ENCODE results near the gene ATXN2.

ATXN2 gene

GRCh38 chr12:111448846-111449790 lies 150.0 kb downstream of the ATXN2 start:
- DNase-seq: no peak

GRCh38 chr12:111448266-111448830 lies 150.8 kb downstream of the ATXN2 start:
- no peak for DNase-seq

DNA sequence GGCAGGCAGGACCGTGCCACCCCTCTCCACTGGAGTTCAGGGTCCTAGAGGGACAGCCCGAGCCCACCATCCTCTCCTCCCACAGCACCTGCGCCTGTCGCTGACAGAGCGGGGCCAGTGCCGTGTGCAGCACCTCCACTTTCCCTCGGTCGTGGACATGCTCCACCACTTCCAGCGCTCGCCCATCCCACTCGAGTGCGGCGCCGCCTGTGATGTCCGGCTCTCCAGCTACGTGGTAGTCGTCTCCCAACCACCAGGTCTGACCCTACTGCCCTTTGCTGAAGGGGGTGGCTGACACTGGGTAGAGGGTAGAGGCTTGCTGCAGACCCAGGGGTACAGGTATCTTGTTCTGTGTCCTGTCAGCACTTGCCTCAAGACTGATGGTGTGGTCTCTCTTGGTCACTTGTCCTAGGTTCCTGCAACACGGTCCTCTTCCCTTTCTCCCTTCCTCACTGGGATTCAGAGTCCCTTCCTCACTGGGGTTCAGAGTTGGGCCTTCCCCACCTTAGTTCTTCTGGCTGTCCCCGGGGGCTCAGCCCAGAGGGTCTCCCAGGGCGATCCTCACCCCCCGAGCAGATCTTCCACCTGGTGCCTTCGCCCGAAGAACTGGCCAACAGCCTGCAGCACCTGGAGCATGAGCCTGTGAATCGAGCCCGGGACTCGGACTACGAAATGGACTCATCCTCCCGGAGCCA lies 151.4 kb downstream of the ATXN2 start:
- no peak for DNase-seq

- no peak for DNase-seq
These were observed 152.2 kb downstream of the ATXN2 start for GRCh38 chr12:111446631-111447570.

- no peak for DNase-seq
These were observed 153.2 kb downstream of the ATXN2 start for GRCh38 chr12:111445726-111446581.

- peak; percentile 64 to 94 (median 73) for DNase-seq
These were observed 154.0 kb downstream of the ATXN2 start for GRCh38 chr12:111444925-111445725.

GRCh38 chr12:111444314-111444924 lies 154.7 kb downstream of the ATXN2 start:
- DNase-seq: peak in 1 of 5 donors; percentile 64

DNA sequence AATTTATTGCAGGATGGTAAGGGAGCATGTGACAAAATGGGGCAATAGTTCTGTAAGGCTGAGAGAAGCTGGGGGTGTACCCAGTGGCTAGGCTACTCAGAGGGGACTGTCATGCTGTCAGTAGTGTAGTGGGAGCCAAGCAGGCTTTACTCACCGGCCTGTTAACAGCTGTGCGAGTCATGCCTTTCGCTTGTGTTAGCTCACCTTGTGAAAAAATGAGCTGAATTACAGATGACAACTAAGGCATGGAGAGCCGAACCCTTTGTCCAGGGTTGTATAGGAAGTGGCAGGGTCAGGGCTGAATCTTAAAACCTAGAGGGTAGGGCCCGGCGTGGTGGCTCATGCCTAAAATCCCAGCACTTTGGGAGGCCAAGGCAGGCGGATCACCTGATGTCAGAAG lies 155.5 kb downstream of the ATXN2 start:
- DNase-seq: no peak

- DNase-seq: no peak
These were observed 156.0 kb downstream of the ATXN2 start for GRCh38 chr12:111443086-111443485.

- DNase-seq: no peak
These were observed 156.6 kb downstream of the ATXN2 start for GRCh38 chr12:111442301-111443045.

DNA sequence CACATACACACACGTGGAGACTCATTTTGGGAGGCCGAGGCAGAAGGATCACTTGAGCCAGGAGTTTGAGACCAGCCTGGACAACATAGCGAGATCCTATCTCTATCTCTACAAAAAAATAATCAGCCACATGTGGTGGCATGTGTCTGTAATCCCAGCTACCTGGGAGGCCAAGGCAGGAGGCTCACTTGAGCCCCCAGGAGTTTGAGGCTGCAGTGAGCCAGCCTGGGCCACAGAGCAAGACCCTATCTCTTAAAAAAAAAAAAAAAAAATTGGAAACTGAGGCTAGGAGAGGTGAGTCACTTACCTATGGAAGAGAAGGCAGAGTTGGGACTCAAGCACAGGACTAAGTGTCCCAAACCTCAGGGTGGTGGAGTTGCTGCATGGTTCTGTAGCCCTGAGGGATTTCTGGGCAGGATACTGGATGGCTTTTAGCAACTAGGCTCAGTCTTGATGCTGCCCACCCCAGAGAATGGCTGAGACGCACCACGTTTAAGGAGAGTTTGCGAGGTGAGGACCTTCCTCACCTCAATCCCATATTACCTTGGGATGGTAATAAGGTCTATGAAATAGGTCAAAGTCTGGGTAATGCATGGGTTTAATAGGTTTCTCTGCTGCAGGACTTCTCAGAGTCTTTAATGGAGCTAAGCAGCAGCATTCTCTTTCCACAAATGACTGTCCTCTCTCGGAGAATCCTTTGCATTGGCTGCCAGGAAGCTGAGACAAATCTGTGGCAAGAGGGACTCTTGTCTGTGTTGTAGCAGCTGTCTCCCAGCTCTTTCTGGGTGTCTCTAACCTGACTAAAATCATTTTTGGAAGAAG lies 157.8 kb downstream of the ATXN2 start:
- DNase-seq: no peak

GRCh38 chr12:111440631-111441030 lies 158.5 kb downstream of the ATXN2 start:
- DNase-seq: no peak

DNA sequence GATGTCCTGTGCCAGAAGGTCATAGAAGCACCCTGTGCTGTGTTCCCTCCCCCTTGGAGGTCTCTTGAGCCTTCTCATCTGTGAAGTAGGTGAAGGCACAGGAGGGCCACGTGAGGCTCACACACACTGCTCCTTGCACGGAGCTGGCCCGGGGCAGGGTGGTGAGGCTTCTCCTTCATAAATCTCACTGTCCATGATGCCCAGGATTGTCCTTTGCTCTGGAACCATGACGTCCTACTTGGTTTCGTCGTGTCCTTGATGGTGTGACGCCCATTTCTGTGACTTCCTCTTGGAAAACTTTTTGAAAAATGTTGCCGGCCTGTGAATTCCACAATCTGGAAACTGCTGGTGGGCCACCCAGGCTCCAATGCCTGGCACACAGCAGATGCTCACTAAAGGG lies 159.0 kb downstream of the ATXN2 start:
- no peak for DNase-seq

GRCh38 chr12:111439657-111440151 lies 159.4 kb downstream of the ATXN2 start:
- no peak for DNase-seq

DNA sequence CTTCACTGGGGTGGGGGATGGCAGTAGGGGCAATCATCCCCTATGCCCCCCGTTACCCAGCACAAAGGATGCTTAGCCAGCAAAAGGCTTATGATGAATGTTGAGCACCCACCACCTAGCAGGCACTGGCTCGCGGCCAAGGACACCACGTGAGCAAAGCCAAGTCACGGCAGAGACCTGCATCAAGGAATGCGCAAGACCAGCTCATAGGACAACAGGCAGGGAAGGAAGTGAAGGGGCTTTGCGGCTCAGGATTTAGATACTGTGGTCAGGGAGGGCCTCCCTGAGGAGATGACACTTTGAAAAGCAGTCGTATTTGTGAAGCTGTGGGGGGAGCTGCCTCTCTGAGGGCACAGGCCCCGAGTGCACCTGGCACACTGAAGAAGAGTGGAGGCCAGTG lies 160.6 kb downstream of the ATXN2 start:
- peak in 2 of 5 donors; percentile 43 to 47 for DNase-seq

- no peak for DNase-seq
These were observed 161.2 kb downstream of the ATXN2 start for GRCh38 chr12:111437816-111438454.

GRCh38 chr12:111436811-111437210 lies 162.3 kb downstream of the ATXN2 start:
- DNase-seq: no peak

- DNase-seq: no peak
These were observed 162.8 kb downstream of the ATXN2 start for GRCh38 chr12:111436266-111436665.
